ENCODE data around the gene SLC25A11. TPM values are rescaled to one million over a fixed set of nuclear protein-coding genes. Genes with fewer than 3 reads are reported as not detected.
A peak's percentile ranks its signal among the peaks of the same experiment; 100 is the strongest.

The SLC25A11 gene
- total RNA-seq, 1 donor from 2014 or later: 60.2 TPM

- H3K9me3 Mint-ChIP-seq: no peaks in the 10 kb centered on the region
- no peak overlapping the region for H3K4me3 Mint-ChIP-seq
- H3K36me3 Mint-ChIP-seq: peaks cover 23% of the 10 kb centered on the region
- TF ChIP-seq CTCF (conservative IDR thresholded peaks at IDR 0.05): no peak
- H3K27me3 Mint-ChIP-seq: no peaks in the 10 kb centered on the region
- peaks cover 28% of the 10 kb centered on the region for H3K4me1 Mint-ChIP-seq (ENCODE audit: unreplicated experiment)
- H3K27ac Mint-ChIP-seq: no peak overlapping the region
- DNase-seq (ENCODE audit: extremely low spot score, unreplicated experiment): no peak
Measured at GRCh38 chr17:4972752-4973151, 32.9 kb upstream of the SLC25A11 start.

GRCh38 chr17:4972322-4972721 lies 32.5 kb upstream of the SLC25A11 start:
- Mint-ChIP-seq H3K27me3 (no peaks in the 10 kb centered on the region), H3K4me1 (ENCODE audit: unreplicated experiment) (peaks cover 28% of the 10 kb centered on the region), H3K27ac (no peak overlapping the region), H3K36me3 (peaks cover 23% of the 10 kb centered on the region), H3K9me3 (no peaks in the 10 kb centered on the region), H3K4me3 (no peak overlapping the region)
- TF ChIP-seq CTCF (conservative IDR thresholded peaks at IDR 0.05): no peak
- DNase-seq (ENCODE audit: extremely low spot score, unreplicated experiment): no peak

GRCh38 chr17:4971826-4972225 lies 32.0 kb upstream of the SLC25A11 start:
- DNase-seq (ENCODE audit: extremely low spot score, unreplicated experiment): no peak
- no peak for TF ChIP-seq CTCF (conservative IDR thresholded peaks at IDR 0.05)
- Mint-ChIP-seq H3K9me3 (no peaks in the 10 kb centered on the region), H3K27ac (no peak overlapping the region), H3K27me3 (no peaks in the 10 kb centered on the region), H3K4me1 (ENCODE audit: unreplicated experiment) (peaks cover 28% of the 10 kb centered on the region), H3K4me3 (no peak overlapping the region), H3K36me3 (peaks cover 23% of the 10 kb centered on the region)

GRCh38 chr17:4970273-4970672 lies 30.4 kb upstream of the SLC25A11 start:
- H3K4me1 Mint-ChIP-seq (ENCODE audit: unreplicated experiment): peaks cover 38% of the 10 kb centered on the region
- H3K9me3 Mint-ChIP-seq: no peaks in the 10 kb centered on the region
- no peak for DNase-seq (ENCODE audit: extremely low spot score, unreplicated experiment)
- TF ChIP-seq CTCF (conservative IDR thresholded peaks at IDR 0.05): no peak
- peak overlapping the region; percentile 68 for H3K4me3 Mint-ChIP-seq
- peaks cover 26% of the 10 kb centered on the region for H3K36me3 Mint-ChIP-seq
- peak overlapping the region; percentile 66 for H3K27ac Mint-ChIP-seq
- no peaks in the 10 kb centered on the region for H3K27me3 Mint-ChIP-seq

- no peak for DNase-seq (ENCODE audit: extremely low spot score, unreplicated experiment)
- no peak overlapping the region for H3K27ac Mint-ChIP-seq
- no peak for TF ChIP-seq CTCF (conservative IDR thresholded peaks at IDR 0.05)
- peaks cover 29% of the 10 kb centered on the region for H3K36me3 Mint-ChIP-seq
- no peaks in the 10 kb centered on the region for H3K9me3 Mint-ChIP-seq
- H3K27me3 Mint-ChIP-seq: no peaks in the 10 kb centered on the region
- H3K4me1 Mint-ChIP-seq (ENCODE audit: unreplicated experiment): peaks cover 41% of the 10 kb centered on the region
- H3K4me3 Mint-ChIP-seq: no peak overlapping the region
Measured at GRCh38 chr17:4969551-4970173, 29.8 kb upstream of the SLC25A11 start.

Data from type B pancreatic cell (in vitro differentiated cells).